ENCODE results near the gene LTBP1. TPM values are rescaled to one million over a fixed set of nuclear protein-coding genes. Genes with fewer than 3 reads are reported as not detected.

The LTBP1 gene
- total and polyA plus RNA-seq, 12 donors = 6.2 to 47.2 (median 15.5) TPM

- Histone ChIP-seq H3K4me3 (no peak overlapping the region), H3K27me3 (no peaks in the 10 kb centered on the region), H3K9me3 (replicated peaks in 1 of 3) (no peaks in the 10 kb centered on the region), H3K36me3 (replicated peaks in 1 of 2) (no peaks in the 10 kb centered on the region), H3K27ac (no peak overlapping the region), H3K4me1 (replicated peaks in 1 of 2) (no peaks in the 10 kb centered on the region)
- DNase-seq = no peak
- intact Hi-C loops (cut with DNase I) = no loop called here
- TF ChIP-seq, protein P1, sequence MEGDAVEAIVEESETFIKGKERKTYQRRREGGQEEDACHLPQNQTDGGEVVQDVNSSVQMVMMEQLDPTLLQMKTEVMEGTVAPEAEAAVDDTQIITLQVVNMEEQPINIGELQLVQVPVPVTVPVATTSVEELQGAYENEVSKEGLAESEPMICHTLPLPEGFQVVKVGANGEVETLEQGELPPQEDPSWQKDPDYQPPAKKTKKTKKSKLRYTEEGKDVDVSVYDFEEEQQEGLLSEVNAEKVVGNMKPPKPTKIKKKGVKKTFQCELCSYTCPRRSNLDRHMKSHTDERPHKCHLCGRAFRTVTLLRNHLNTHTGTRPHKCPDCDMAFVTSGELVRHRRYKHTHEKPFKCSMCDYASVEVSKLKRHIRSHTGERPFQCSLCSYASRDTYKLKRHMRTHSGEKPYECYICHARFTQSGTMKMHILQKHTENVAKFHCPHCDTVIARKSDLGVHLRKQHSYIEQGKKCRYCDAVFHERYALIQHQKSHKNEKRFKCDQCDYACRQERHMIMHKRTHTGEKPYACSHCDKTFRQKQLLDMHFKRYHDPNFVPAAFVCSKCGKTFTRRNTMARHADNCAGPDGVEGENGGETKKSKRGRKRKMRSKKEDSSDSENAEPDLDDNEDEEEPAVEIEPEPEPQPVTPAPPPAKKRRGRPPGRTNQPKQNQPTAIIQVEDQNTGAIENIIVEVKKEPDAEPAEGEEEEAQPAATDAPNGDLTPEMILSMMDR (IDR thresholded peaks at IDR 0.05) = no peak
- no peak for TF ChIP-seq POLR2A (IDR thresholded peaks at IDR 0.05)
- 80 to 87% (median 85%) methylated on average over 4 of the region's 4 CpGs for WGBS, 4 donors
These were observed 293.4 kb downstream of the LTBP1 start for GRCh38 chr2:33240178-33240577.

DNA sequence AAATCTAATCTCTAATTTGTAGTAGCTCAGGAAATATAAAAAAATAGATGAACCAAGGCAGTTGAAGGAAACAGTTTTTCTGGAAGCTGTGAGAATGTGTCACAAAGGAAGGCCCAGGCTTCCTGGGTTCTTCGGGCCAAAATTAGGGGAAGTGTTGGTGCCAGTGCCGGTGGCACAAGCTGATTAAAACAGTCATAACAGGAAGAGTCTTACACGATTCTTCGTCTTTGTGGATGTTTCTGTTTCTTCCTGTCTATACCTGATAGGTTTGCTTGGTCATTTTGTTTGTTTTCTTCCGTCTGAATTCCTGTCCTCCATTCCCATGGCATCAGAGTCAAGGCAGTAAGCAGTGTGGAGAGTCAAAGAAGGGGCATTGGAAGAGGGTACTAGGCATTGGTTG lies 294.3 kb downstream of the LTBP1 start:
- Histone ChIP-seq H3K4me1 (replicated peaks in 1 of 2) (no peaks in the 10 kb centered on the region), H3K27ac (no peak overlapping the region), H3K36me3 (replicated peaks in 1 of 2) (no peaks in the 10 kb centered on the region), H3K4me3 (no peak overlapping the region), H3K27me3 (no peaks in the 10 kb centered on the region), H3K9me3 (replicated peaks in 1 of 3) (no peaks in the 10 kb centered on the region)
- intact Hi-C loops (cut with DNase I) = no loop called here
- WGBS, 4 donors = 69 to 95% (median 79%) methylated on average over 5 of the region's 5 CpGs
- DNase-seq = no peak
- TF ChIP-seq, protein P1 (IDR thresholded peaks at IDR 0.05) = no peak
- no peak for TF ChIP-seq POLR2A (IDR thresholded peaks at IDR 0.05)

DNA sequence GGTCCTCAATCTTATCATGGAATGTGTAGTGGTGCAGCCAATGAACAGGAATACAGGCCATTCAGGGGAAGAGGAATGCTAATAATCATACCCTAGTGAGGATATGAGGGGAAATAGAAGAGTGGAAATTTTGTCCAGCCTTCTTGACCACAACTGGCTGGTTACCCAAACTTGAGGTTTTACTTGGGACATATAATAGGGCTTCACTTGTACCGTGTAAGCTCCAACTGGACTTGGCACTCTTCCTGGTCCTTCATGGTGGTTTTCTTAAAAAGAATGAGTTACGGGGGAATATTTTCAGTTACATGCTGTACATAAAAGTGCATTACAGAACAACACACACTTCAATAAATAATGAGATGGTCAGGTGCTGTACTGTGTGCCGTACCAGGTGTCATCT lies 294.8 kb downstream of the LTBP1 start:
- intact Hi-C loops (cut with DNase I) = no loop called here
- no peaks in the 10 kb centered on the region for H3K36me3 ChIP-seq (replicated peaks in 1 of 2)
- H3K9me3 ChIP-seq (replicated peaks in 1 of 3) = no peaks in the 10 kb centered on the region
- no peak for DNase-seq
- H3K27ac ChIP-seq = no peak overlapping the region
- no peaks in the 10 kb centered on the region for H3K4me1 ChIP-seq (replicated peaks in 1 of 2)
- WGBS, 4 donors = 90 to 96% (median 93%) methylated on average over 3 of the region's 3 CpGs
- no peak overlapping the region for H3K4me3 ChIP-seq
- TF ChIP-seq, protein P1 (IDR thresholded peaks at IDR 0.05) = no peak
- TF ChIP-seq POLR2A (IDR thresholded peaks at IDR 0.05) = no peak
- H3K27me3 ChIP-seq = no peaks in the 10 kb centered on the region

DNA sequence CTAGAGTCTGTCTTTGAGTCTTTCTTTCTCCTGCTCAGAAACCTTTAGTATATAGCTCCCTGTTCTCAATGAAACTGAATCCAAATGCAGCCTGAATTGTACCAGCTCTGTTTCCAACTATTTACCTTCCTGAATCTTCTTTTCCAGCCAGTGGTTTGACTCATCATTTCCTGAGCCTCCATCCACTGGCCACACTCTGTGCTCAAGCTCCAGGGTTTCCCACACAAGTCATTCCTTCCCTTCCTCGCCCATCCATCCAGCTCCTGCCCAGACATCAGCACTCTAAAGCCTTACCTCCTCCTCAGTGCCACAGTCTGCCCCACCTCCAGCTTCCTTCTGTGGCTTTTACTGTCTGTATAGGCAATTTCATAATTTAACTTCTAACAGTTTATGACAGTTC lies 296.1 kb downstream of the LTBP1 start:
- intact Hi-C loops (cut with DNase I) = no loop called here
- Histone ChIP-seq H3K4me1 (replicated peaks in 1 of 2) (no peaks in the 10 kb centered on the region), H3K27ac (no peak overlapping the region), H3K4me3 (no peak overlapping the region), H3K27me3 (no peaks in the 10 kb centered on the region), H3K36me3 (replicated peaks in 1 of 2) (no peaks in the 10 kb centered on the region), H3K9me3 (replicated peaks in 1 of 3) (no peaks in the 10 kb centered on the region)
- 77 to 96% (median 90%) methylated on average over 1 of the region's 1 CpG for WGBS, 4 donors
- TF ChIP-seq, protein P1 (IDR thresholded peaks at IDR 0.05) = no peak
- no peak for TF ChIP-seq POLR2A (IDR thresholded peaks at IDR 0.05)
- DNase-seq = no peak

All from adrenal gland (tissue), 12 donors.